NB4 (cell line): ENCODE results near the gene PRMT7.

Source experiments
- MYC ChIP-seq: IDR thresholded peaks from 2 replicates; pipeline ENCODE4 v1.6.1; 2011; ENCODE audit warnings: low read depth, low read length
- TF ChIP-seq, protein P1 (sequence below): IDR thresholded peaks from one replicate; pipeline ENCODE4 v1.5.1; 2012; ENCODE audit warnings: low read depth, low read length

GRCh38 chr16:68310437-68310773 is 414 bp upstream of the PRMT7 start:
- TF ChIP-seq, protein P1, sequence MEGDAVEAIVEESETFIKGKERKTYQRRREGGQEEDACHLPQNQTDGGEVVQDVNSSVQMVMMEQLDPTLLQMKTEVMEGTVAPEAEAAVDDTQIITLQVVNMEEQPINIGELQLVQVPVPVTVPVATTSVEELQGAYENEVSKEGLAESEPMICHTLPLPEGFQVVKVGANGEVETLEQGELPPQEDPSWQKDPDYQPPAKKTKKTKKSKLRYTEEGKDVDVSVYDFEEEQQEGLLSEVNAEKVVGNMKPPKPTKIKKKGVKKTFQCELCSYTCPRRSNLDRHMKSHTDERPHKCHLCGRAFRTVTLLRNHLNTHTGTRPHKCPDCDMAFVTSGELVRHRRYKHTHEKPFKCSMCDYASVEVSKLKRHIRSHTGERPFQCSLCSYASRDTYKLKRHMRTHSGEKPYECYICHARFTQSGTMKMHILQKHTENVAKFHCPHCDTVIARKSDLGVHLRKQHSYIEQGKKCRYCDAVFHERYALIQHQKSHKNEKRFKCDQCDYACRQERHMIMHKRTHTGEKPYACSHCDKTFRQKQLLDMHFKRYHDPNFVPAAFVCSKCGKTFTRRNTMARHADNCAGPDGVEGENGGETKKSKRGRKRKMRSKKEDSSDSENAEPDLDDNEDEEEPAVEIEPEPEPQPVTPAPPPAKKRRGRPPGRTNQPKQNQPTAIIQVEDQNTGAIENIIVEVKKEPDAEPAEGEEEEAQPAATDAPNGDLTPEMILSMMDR = no peak
- TF ChIP-seq MYC = no peak
